ENCODE data around the gene FBRSL1. TPM values are rescaled to one million over a fixed set of nuclear protein-coding genes. Genes with fewer than 3 reads are reported as not detected.

FBRSL1 gene
- total RNA-seq, 2 donors from 2014 or later, result 20.2 to 22.5 TPM

- no peaks in the 10 kb centered on the region for H3K9me3 ChIP-seq
- H3K36me3 ChIP-seq, result no peaks in the 10 kb centered on the region
- DNase-seq (ENCODE audit: low spot score), result no peak
- H3K27me3 ChIP-seq (replicated peaks; ENCODE audit: insufficient read depth), result no peaks in the 10 kb centered on the region
- no peak overlapping the region for H3K27ac ChIP-seq
- ATAC-seq (ENCODE audit: insufficient number of reproducible peaks, low FRiP score, low read depth), result no peak
- H3K4me3 ChIP-seq, result no peak overlapping the region
- TF ChIP-seq CTCF (IDR thresholded peaks at IDR 0.05), result no peak
- H3K4me1 ChIP-seq (ENCODE audit: control insufficient read depth in 1 of 2, low read depth in 2 of 2), result peaks cover 3 to 22% of the 10 kb centered on the region in 2 donors
Observed at GRCh38 chr12:132556216-132556615, 66.3 kb downstream of the FBRSL1 start.

GRCh38 chr12:132556801-132557200 lies 66.8 kb downstream of the FBRSL1 start:
- Histone ChIP-seq H3K9me3 (no peaks in the 10 kb centered on the region), H3K4me1 (ENCODE audit: control insufficient read depth in 1 of 2, low read depth in 2 of 2) (peaks cover 3 to 22% of the 10 kb centered on the region in 2 donors), H3K36me3 (no peaks in the 10 kb centered on the region), H3K27ac (no peak overlapping the region), H3K4me3 (no peak overlapping the region), H3K27me3 (replicated peaks; ENCODE audit: insufficient read depth) (no peaks in the 10 kb centered on the region)
- ATAC-seq (ENCODE audit: insufficient number of reproducible peaks, low FRiP score, low read depth), result no peak
- no peak for DNase-seq (ENCODE audit: low spot score)
- TF ChIP-seq CTCF (IDR thresholded peaks at IDR 0.05), result no peak

- Histone ChIP-seq H3K27me3 (replicated peaks; ENCODE audit: insufficient read depth) (no peaks in the 10 kb centered on the region), H3K9me3 (no peaks in the 10 kb centered on the region), H3K36me3 (no peaks in the 10 kb centered on the region), H3K27ac (no peak overlapping the region), H3K4me3 (no peak overlapping the region), H3K4me1 (ENCODE audit: control insufficient read depth in 1 of 2, low read depth in 2 of 2) (peaks cover 3 to 22% of the 10 kb centered on the region in 2 donors)
- TF ChIP-seq CTCF (IDR thresholded peaks at IDR 0.05), result no peak
- DNase-seq (ENCODE audit: low spot score) (no peak), ATAC-seq (ENCODE audit: insufficient number of reproducible peaks, low FRiP score, low read depth) (no peak)
Observed at GRCh38 chr12:132557291-132558015, 67.5 kb downstream of the FBRSL1 start.

- Histone ChIP-seq H3K9me3 (no peaks in the 10 kb centered on the region), H3K36me3 (no peaks in the 10 kb centered on the region), H3K4me3 (no peak overlapping the region), H3K27me3 (replicated peaks; ENCODE audit: insufficient read depth) (no peaks in the 10 kb centered on the region), H3K27ac (no peak overlapping the region), H3K4me1 (ENCODE audit: control insufficient read depth in 1 of 2, low read depth in 2 of 2) (peaks cover 3 to 22% of the 10 kb centered on the region in 2 donors)
- ATAC-seq (ENCODE audit: insufficient number of reproducible peaks, low FRiP score, low read depth) (no peak), DNase-seq (ENCODE audit: low spot score) (no peak)
- no peak for TF ChIP-seq CTCF (IDR thresholded peaks at IDR 0.05)
Observed at GRCh38 chr12:132558042-132558856, 68.3 kb downstream of the FBRSL1 start.

- peaks cover 3 to 22% of the 10 kb centered on the region in 2 donors for H3K4me1 ChIP-seq (ENCODE audit: control insufficient read depth in 1 of 2, low read depth in 2 of 2)
- DNase-seq (ENCODE audit: low spot score) (no peak), ATAC-seq (ENCODE audit: insufficient number of reproducible peaks, low FRiP score, low read depth) (no peak)
- H3K9me3 ChIP-seq, result no peaks in the 10 kb centered on the region
- peak overlapping the region; percentile 79 for H3K4me3 ChIP-seq
- no peak for TF ChIP-seq CTCF (IDR thresholded peaks at IDR 0.05)
- H3K36me3 ChIP-seq, result no peaks in the 10 kb centered on the region
- H3K27ac ChIP-seq, result no peak overlapping the region
- no peaks in the 10 kb centered on the region for H3K27me3 ChIP-seq (replicated peaks; ENCODE audit: insufficient read depth)
Observed at GRCh38 chr12:132558861-132559623, 69.1 kb downstream of the FBRSL1 start.
